Neural crest cell (in vitro differentiated cells): ENCODE measurements around the gene B4GALT6. TPM values are rescaled to one million over a fixed set of nuclear protein-coding genes. Genes with fewer than 3 reads are reported as not detected.

Experiments
- DNase-seq: peaks from one replicate; pipeline ENCODE4 v3.0.0; 2021; ENCODE audit warnings: low read depth, mixed read lengths, low spot score
- H3K27ac Mint-ChIP-seq: one replicate; pipeline ENCODE4 v1.8.0; 2021; ENCODE audit warnings: mild to moderate bottlenecking, mixed read lengths; ENCODE audit not compliant: unreplicated experiment
- H3K27me3 Mint-ChIP-seq: 2 replicates; pipeline ENCODE4 v1.8.0; 2021; ENCODE audit warnings: low read depth, mild to moderate bottlenecking, mixed read lengths
- H3K36me3 Mint-ChIP-seq: 2 replicates; pipeline ENCODE4 v1.8.0; 2021; ENCODE audit warnings: low read depth, mild to moderate bottlenecking, mixed read lengths
- H3K4me1 Mint-ChIP-seq: 2 replicates; pipeline ENCODE4 v1.8.0; 2021; ENCODE audit warnings: mixed read lengths
- H3K4me3 Mint-ChIP-seq: one replicate; pipeline ENCODE4 v1.8.0; 2021; ENCODE audit warnings: mild to moderate bottlenecking, mixed read lengths
- H3K9me3 Mint-ChIP-seq: 2 replicates; pipeline ENCODE4 v1.8.0; 2021; ENCODE audit warnings: mixed read lengths
- CTCF ChIP-seq: fragments of 200-600 bp; sonication (generic); conservative IDR thresholded peaks from 2 replicates; pipeline ENCODE4 v1.5.0; 2021; ENCODE audit warnings: antibody characterized with exemption, mild to moderate bottlenecking
- total RNA-seq: library from RNA; stranded (reverse); gene quantifications from 2 replicates; pipeline ENCODE4 v1.2.1, GENCODE V29; 2021

Gene B4GALT6
- total RNA-seq, 1 donor from 2014 or later = 43.4 TPM

- H3K9me3 Mint-ChIP-seq = no peaks in the 10 kb centered on the region
- DNase-seq = no peak
- H3K36me3 Mint-ChIP-seq = peaks cover 9% of the 10 kb centered on the region
- no peak for TF ChIP-seq CTCF
- H3K27me3 Mint-ChIP-seq = no peaks in the 10 kb centered on the region
- H3K4me3 Mint-ChIP-seq = no peak overlapping the region
- H3K27ac Mint-ChIP-seq = peak overlapping the region; percentile 13
- H3K4me1 Mint-ChIP-seq = peaks cover 3% of the 10 kb centered on the region
Observed at GRCh38 chr18:31619291-31619690, 65.1 kb downstream of the B4GALT6 start.

- H3K36me3 Mint-ChIP-seq = peaks cover 9% of the 10 kb centered on the region
- no peaks in the 10 kb centered on the region for H3K27me3 Mint-ChIP-seq
- no peak for DNase-seq
- peaks cover 4% of the 10 kb centered on the region for H3K4me1 Mint-ChIP-seq
- no peak overlapping the region for H3K4me3 Mint-ChIP-seq
- H3K27ac Mint-ChIP-seq = peak overlapping the region; percentile 13
- H3K9me3 Mint-ChIP-seq = no peaks in the 10 kb centered on the region
- TF ChIP-seq CTCF = no peak
Observed at GRCh38 chr18:31618801-31619200, 65.6 kb downstream of the B4GALT6 start.

GRCh38 chr18:31617031-31617717, 67.2 kb downstream of the B4GALT6 start:
- no peak for TF ChIP-seq CTCF
- Mint-ChIP-seq H3K4me1 (peaks cover 4% of the 10 kb centered on the region), H3K27ac (no peak overlapping the region), H3K27me3 (no peaks in the 10 kb centered on the region), H3K9me3 (no peaks in the 10 kb centered on the region), H3K4me3 (no peak overlapping the region), H3K36me3 (peaks cover 9% of the 10 kb centered on the region)
- no peak for DNase-seq

- DNase-seq = no peak
Observed at GRCh38 chr18:31616586-31616985, 67.8 kb downstream of the B4GALT6 start.

GRCh38 chr18:31614044-31614443, 70.3 kb downstream of the B4GALT6 start:
- peaks cover 12% of the 10 kb centered on the region for H3K4me1 Mint-ChIP-seq
- H3K27me3 Mint-ChIP-seq = no peaks in the 10 kb centered on the region
- DNase-seq = no peak
- peaks cover 3% of the 10 kb centered on the region for H3K36me3 Mint-ChIP-seq
- H3K27ac Mint-ChIP-seq = no peak overlapping the region
- H3K9me3 Mint-ChIP-seq = no peaks in the 10 kb centered on the region
- no peak for TF ChIP-seq CTCF
- no peak overlapping the region for H3K4me3 Mint-ChIP-seq

More at GRCh38 chr18:31616586-31616985, 67.8 kb downstream of the B4GALT6 start:
- H3K36me3 Mint-ChIP-seq = peaks cover 8% of the 10 kb centered on the region
- peaks cover 4% of the 10 kb centered on the region for H3K4me1 Mint-ChIP-seq
- TF ChIP-seq CTCF = no peak
- no peaks in the 10 kb centered on the region for H3K9me3 Mint-ChIP-seq
- H3K27ac Mint-ChIP-seq = no peak overlapping the region
- no peaks in the 10 kb centered on the region for H3K27me3 Mint-ChIP-seq
- H3K4me3 Mint-ChIP-seq = no peak overlapping the region
